ENCODE results near the gene TINAGL1.

Gene TINAGL1

GRCh38 chr1:31574749-31575368 is 1.5 kb upstream of the TINAGL1 start:
- no peaks in the 10 kb centered on the region for H3K9me3 Mint-ChIP-seq
- no peak overlapping the region for H3K27ac Mint-ChIP-seq
- H3K36me3 Mint-ChIP-seq (ENCODE audit: low read depth) = no peaks in the 10 kb centered on the region
- H3K4me3 Mint-ChIP-seq = no peak overlapping the region
- no peaks in the 10 kb centered on the region for H3K4me1 Mint-ChIP-seq (ENCODE audit: low read depth)
- peaks cover 10% of the 10 kb centered on the region for H3K27me3 Mint-ChIP-seq

- H3K4me3 Mint-ChIP-seq = no peak overlapping the region
These were observed 760 bp upstream of the TINAGL1 start for GRCh38 chr1:31575369-31576140.

DNA sequence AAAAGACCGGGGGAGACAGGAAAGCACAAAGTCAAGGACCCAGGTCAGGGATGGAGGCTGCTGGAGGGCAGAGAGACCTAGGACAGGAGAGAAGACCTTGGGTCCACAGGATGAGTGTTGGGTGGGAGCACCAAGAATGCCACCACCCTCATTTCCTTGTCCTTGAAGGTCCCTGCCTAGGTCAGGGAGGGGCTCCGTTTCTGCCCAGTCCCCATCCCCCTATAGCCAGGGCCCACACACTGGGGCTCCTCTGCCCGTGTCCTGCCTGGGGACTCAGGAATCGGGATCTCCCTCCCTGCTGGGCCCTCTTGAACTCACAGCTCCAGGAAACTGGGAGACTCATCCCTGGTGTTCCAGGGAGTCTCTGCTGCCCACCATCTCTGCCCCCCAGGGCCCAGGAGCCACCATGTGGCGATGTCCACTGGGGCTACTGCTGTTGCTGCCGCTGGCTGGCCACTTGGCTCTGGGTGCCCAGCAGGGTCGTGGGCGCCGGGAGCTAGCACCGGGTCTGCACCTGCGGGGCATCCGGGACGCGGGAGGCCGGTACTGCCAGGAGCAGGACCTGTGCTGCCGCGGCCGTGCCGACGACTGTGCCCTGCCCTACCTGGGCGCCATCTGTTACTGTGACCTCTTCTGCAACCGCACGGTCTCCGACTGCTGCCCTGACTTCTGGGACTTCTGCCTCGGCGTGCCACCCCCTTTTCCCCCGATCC is 584 bp downstream of the TINAGL1 start:
- H3K9me3 Mint-ChIP-seq = no peaks in the 10 kb centered on the region
- H3K27me3 Mint-ChIP-seq = peaks cover 10% of the 10 kb centered on the region
- H3K27ac Mint-ChIP-seq = no peak overlapping the region
- no peaks in the 10 kb centered on the region for H3K4me1 Mint-ChIP-seq (ENCODE audit: low read depth)
- H3K36me3 Mint-ChIP-seq (ENCODE audit: low read depth) = no peaks in the 10 kb centered on the region
- no peak overlapping the region for H3K4me3 Mint-ChIP-seq

More at GRCh38 chr1:31575369-31576140, 760 bp upstream of the TINAGL1 start:
- Mint-ChIP-seq H3K9me3 (no peaks in the 10 kb centered on the region), H3K27me3 (peaks cover 10% of the 10 kb centered on the region), H3K27ac (no peak overlapping the region), H3K4me1 (ENCODE audit: low read depth) (no peaks in the 10 kb centered on the region), H3K36me3 (ENCODE audit: low read depth) (no peaks in the 10 kb centered on the region)

DNA sequence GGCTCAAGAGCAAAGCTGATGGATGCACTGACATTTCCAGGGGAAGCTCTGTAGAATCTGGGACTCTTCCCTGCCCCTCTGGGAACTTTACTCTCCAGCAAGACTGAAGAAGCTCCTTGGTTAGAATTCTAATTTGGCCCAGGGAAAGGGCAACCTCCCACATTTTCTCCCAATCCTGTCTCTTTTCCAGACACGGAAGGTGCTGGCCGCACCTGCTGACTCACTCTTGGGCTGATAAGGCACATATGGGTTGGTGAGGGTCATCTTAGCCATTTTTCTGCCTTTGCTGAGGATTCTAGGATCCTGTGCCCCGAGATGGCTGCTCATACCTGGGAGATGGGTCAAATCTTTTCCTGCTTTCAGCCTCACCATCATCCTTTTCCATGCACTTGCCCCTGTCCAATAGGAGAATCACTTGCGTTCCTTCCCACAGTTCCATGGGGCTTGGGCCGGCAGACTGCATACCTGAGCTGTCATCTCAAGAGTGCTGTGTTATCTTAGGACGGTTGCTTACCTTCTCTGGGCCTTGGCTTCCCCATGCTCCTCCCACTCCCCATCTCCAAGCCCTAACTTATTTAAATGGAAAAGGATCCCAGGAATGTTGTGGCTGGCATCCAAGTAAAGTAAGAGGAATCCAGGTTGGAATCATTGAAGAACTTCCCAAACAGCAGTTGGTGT is 1.3 kb downstream of the TINAGL1 start:
- Mint-ChIP-seq H3K27ac (no peak overlapping the region), H3K36me3 (ENCODE audit: low read depth) (no peaks in the 10 kb centered on the region), H3K27me3 (peaks cover 10% of the 10 kb centered on the region), H3K9me3 (no peaks in the 10 kb centered on the region), H3K4me1 (ENCODE audit: low read depth) (no peaks in the 10 kb centered on the region), H3K4me3 (no peak overlapping the region)

GRCh38 chr1:31579374-31579773 is 3.1 kb downstream of the TINAGL1 start:
- Mint-ChIP-seq H3K4me3 (no peak overlapping the region), H3K9me3 (no peaks in the 10 kb centered on the region), H3K36me3 (ENCODE audit: low read depth) (no peaks in the 10 kb centered on the region), H3K27me3 (peaks cover 7% of the 10 kb centered on the region), H3K4me1 (ENCODE audit: low read depth) (no peaks in the 10 kb centered on the region), H3K27ac (no peak overlapping the region)

GRCh38 chr1:31580513-31580870 is 4.2 kb downstream of the TINAGL1 start:
- H3K9me3 Mint-ChIP-seq = no peaks in the 10 kb centered on the region
- H3K4me1 Mint-ChIP-seq (ENCODE audit: low read depth) = no peaks in the 10 kb centered on the region
- no peak overlapping the region for H3K27ac Mint-ChIP-seq
- H3K36me3 Mint-ChIP-seq (ENCODE audit: low read depth) = no peaks in the 10 kb centered on the region
- H3K4me3 Mint-ChIP-seq = no peak overlapping the region
- peaks cover 7% of the 10 kb centered on the region for H3K27me3 Mint-ChIP-seq

GRCh38 chr1:31580891-31581603 is 4.7 kb downstream of the TINAGL1 start:
- Mint-ChIP-seq H3K36me3 (ENCODE audit: low read depth) (no peaks in the 10 kb centered on the region), H3K9me3 (no peaks in the 10 kb centered on the region), H3K4me1 (ENCODE audit: low read depth) (no peaks in the 10 kb centered on the region), H3K27ac (no peak overlapping the region), H3K27me3 (peaks cover 5% of the 10 kb centered on the region), H3K4me3 (no peak overlapping the region)

GRCh38 chr1:31581821-31582810 is 5.8 kb downstream of the TINAGL1 start:
- peaks cover 3% of the 10 kb centered on the region for H3K27me3 Mint-ChIP-seq
- no peak overlapping the region for H3K27ac Mint-ChIP-seq
- no peaks in the 10 kb centered on the region for H3K36me3 Mint-ChIP-seq (ENCODE audit: low read depth)
- H3K9me3 Mint-ChIP-seq = no peaks in the 10 kb centered on the region
- H3K4me3 Mint-ChIP-seq = no peak overlapping the region
- no peaks in the 10 kb centered on the region for H3K4me1 Mint-ChIP-seq (ENCODE audit: low read depth)

DNA sequence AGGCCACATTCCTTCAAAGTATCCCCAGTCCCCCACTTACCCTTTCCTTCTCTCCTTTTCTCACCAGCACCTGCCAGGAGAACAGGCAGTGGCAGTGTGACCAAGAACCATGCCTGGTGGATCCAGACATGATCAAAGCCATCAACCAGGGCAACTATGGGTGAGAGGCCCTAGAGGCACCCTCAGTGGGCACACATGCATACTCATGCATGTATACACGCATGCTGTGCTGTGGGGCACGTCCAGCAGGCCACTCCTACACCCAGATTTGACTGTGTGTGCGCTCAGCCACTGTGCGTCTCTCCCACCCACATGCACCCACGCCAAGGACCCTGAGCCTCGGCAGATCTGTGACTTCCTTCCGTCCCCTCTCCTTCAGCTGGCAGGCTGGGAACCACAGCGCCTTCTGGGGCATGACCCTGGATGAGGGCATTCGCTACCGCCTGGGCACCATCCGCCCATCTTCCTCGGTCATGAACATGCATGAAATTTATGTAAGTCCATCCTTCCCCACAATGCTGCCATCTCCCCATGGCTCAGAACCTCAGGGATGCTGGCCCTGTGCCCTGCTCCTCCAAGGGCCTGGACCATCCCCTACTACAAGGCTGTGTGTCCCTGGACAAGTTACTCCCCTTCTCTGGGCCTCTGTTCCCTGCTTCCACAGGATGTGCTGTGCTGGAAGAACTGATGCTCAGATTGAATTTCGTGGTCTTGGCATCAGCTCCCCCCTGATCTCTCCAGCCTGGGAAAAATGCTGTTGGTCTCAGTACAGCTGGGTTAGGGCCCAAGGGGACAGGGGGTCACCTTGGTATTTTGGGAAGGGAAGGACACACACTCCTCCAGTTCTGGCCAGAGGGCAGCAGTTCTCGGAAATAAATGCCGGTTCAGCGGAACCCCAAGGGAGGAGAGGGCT is 7.0 kb downstream of the TINAGL1 start:
- Mint-ChIP-seq H3K4me3 (no peak overlapping the region), H3K27me3 (peaks cover 8% of the 10 kb centered on the region), H3K4me1 (ENCODE audit: low read depth) (no peaks in the 10 kb centered on the region), H3K9me3 (no peaks in the 10 kb centered on the region), H3K27ac (no peak overlapping the region), H3K36me3 (ENCODE audit: low read depth) (no peaks in the 10 kb centered on the region)

GRCh38 chr1:31583995-31584868 is 7.9 kb downstream of the TINAGL1 start:
- H3K9me3 Mint-ChIP-seq = no peaks in the 10 kb centered on the region
- H3K36me3 Mint-ChIP-seq (ENCODE audit: low read depth) = no peaks in the 10 kb centered on the region
- H3K4me3 Mint-ChIP-seq = no peak overlapping the region
- H3K27ac Mint-ChIP-seq = no peak overlapping the region
- H3K4me1 Mint-ChIP-seq (ENCODE audit: low read depth) = no peaks in the 10 kb centered on the region
- H3K27me3 Mint-ChIP-seq = peaks cover 11% of the 10 kb centered on the region

GRCh38 chr1:31584869-31585735 is 8.8 kb downstream of the TINAGL1 start:
- Mint-ChIP-seq H3K9me3 (no peaks in the 10 kb centered on the region), H3K27me3 (peaks cover 14% of the 10 kb centered on the region), H3K4me3 (no peak overlapping the region), H3K4me1 (ENCODE audit: low read depth) (no peaks in the 10 kb centered on the region), H3K36me3 (ENCODE audit: low read depth) (no peaks in the 10 kb centered on the region), H3K27ac (no peak overlapping the region)

All from stimulated activated naive CD8-positive, alpha-beta T cell treated with anti-CD3 and anti-CD28 coated beads, Interleukin-15, Interleukin-2, amounts not matched to agents 100 ng/mL and 50 ng/mL, for 24 hours (primary cell).